ENCODE results near the gene ASF1A. TPM values are rescaled to one million over a fixed set of nuclear protein-coding genes. Genes with fewer than 3 reads are reported as not detected.

The ASF1A gene
- total and polyA plus RNA-seq, 2 experiments from 2014 or later, result 25.4 to 72.2 TPM

- Histone ChIP-seq H2AFZ (no peak overlapping the region), H3K4me1 (ENCODE audit: insufficient read depth) (no peaks in the 10 kb centered on the region), H3K9me2 (ENCODE audit: insufficient read depth) (no peaks in the 10 kb centered on the region), H3K4me2 (no peak overlapping the region), H3K27me3 (ENCODE audit: insufficient read depth) (no peaks in the 10 kb centered on the region), H3K79me2 (replicated peaks; ENCODE audit: insufficient read depth) (no peaks in the 10 kb centered on the region), H3K36me3 (ENCODE audit: insufficient read depth) (peaks cover 11% of the 10 kb centered on the region; the same call in 1 of the 2 replicates), H3K4me3 (no peak overlapping the region), H3F3A (replicated peaks; ENCODE audit: low read depth) (no peaks in the 10 kb centered on the region), H3K27ac (ENCODE audit: low read depth) (no peak overlapping the region), H4K20me1 (replicated peaks; ENCODE audit: insufficient read depth) (no peaks in the 10 kb centered on the region)
- no peaks in the 10 kb centered on the region for H3K27me3 Mint-ChIP-seq (ENCODE audit: insufficient read depth, low read depth, poor library complexity)
- no peak overlapping the region for H3K4me3 Mint-ChIP-seq
- peaks cover 49% of the 10 kb centered on the region for H3K36me3 Mint-ChIP-seq (ENCODE audit: low read depth)
- ATAC-seq (no peak), DNase-seq (ENCODE audit: low spot score) (no peak)
- H3K4me1 Mint-ChIP-seq, result no peaks in the 10 kb centered on the region
- no peaks in the 10 kb centered on the region for H3K9me3 Mint-ChIP-seq
- TF ChIP-seq ZNF331 (CRISPR knock-in tag; IDR thresholded peaks at IDR 0.05; ENCODE audit: low read depth) (no peak), EZH2 (IDR thresholded peaks at IDR 0.05; ENCODE audit: low read depth, unreplicated experiment) (no peak), REST (IDR thresholded peaks at IDR 0.05; ENCODE audit: unreplicated experiment) (no peak), ZNF114 (CRISPR knock-in tag; IDR thresholded peaks at IDR 0.05) (no peak), POLR2AphosphoS5 (IDR thresholded peaks at IDR 0.05; ENCODE audit: low read depth) (no peak), CTCF (conservative IDR thresholded peaks at IDR 0.05; ENCODE audit: low read depth in 2 of 2) (no peak), CREB1 (CRISPR knock-in tag; IDR thresholded peaks at IDR 0.05; ENCODE audit: low read depth) (no peak), ETS1 (IDR thresholded peaks at IDR 0.05) (no peak), ZNF462 (CRISPR knock-in tag; IDR thresholded peaks at IDR 0.05) (no peak), STAT1 (IDR thresholded peaks at IDR 0.05; ENCODE audit: unreplicated experiment) (no peak), EZH2phosphoT487 (IDR thresholded peaks at IDR 0.05; ENCODE audit: unreplicated experiment) (no peak), NANOG (IDR thresholded peaks at IDR 0.05; ENCODE audit: borderline replicate concordance) (no peak), JUNB (IDR thresholded peaks at IDR 0.05; ENCODE audit: unreplicated experiment) (no peak)
- H3K27ac Mint-ChIP-seq, result no peak overlapping the region
These were observed 24.4 kb downstream of the ASF1A start for GRCh38 chr6:118918329-118918725.
